Trophoblast cell (in vitro differentiated cells and primary cell): Measurements from ENCODE around the gene ATP1A1.
A peak's percentile ranks its signal among the peaks of the same experiment; 100 is the strongest.

Experiments used
- DNase-seq, 2 donors: peaks; one replicate each; pipeline ENCODE4 v3.0.0-alpha.2; 2016
- H2AFZ ChIP-seq: 2 replicates; pipeline ENCODE4 v1.6.1; 2013; ENCODE audit warnings: low read length, moderate library complexity, mild to moderate bottlenecking; ENCODE audit not compliant: insufficient read depth, poor library complexity
- H2AK5ac ChIP-seq: 2 replicates; pipeline ENCODE4 v1.6.1; 2013; ENCODE audit warnings: mild to moderate bottlenecking, low read length
- H2BK120ac ChIP-seq: 2 replicates; pipeline ENCODE4 v1.6.1; 2013; ENCODE audit warnings: low read length, mild to moderate bottlenecking, moderate library complexity; ENCODE audit not compliant: insufficient read depth, poor library complexity
- H2BK12ac ChIP-seq: 2 replicates; pipeline ENCODE4 v1.6.1; 2013; ENCODE audit warnings: mild to moderate bottlenecking, low read length, moderate library complexity
- H2BK5ac ChIP-seq: 2 replicates; pipeline ENCODE4 v1.6.1; 2013; ENCODE audit warnings: low read length, low read depth, moderate library complexity, mild to moderate bottlenecking; ENCODE audit not compliant: poor library complexity
- H3K14ac ChIP-seq: 2 replicates; pipeline ENCODE4 v1.6.1; 2013; ENCODE audit warnings: mild to moderate bottlenecking, low read length
- H3K18ac ChIP-seq: 2 replicates; pipeline ENCODE4 v1.6.1; 2013; ENCODE audit warnings: mild to moderate bottlenecking, low read length
- H3K23ac ChIP-seq: 2 replicates; pipeline ENCODE4 v1.6.1; 2013; ENCODE audit warnings: low read length
- H3K27ac ChIP-seq: 2 replicates; pipeline ENCODE4 v1.5.1; 2013; ENCODE audit warnings: low read depth, mild to moderate bottlenecking, inconsistent platforms, low read length, moderate library complexity
- H3K27me3 ChIP-seq: 2 replicates; pipeline ENCODE4 v1.6.1; 2013; ENCODE audit warnings: inconsistent platforms, mild to moderate bottlenecking, low read length, moderate library complexity; ENCODE audit not compliant: insufficient read depth
- H3K36me3 ChIP-seq, 2 experiments: 1 replicate in 1 of 2; 2 replicates in 1 of 2; pipeline ENCODE4 v1.6.1; 2013; ENCODE audit warnings: low read length in 2 of 2, mild to moderate bottlenecking in 2 of 2, moderate library complexity in 1 of 2; ENCODE audit not compliant: insufficient read depth in 2 of 2, control insufficient read depth in 1 of 2
- H3K4ac ChIP-seq: 2 replicates; pipeline ENCODE4 v1.6.1; 2013; ENCODE audit warnings: low read depth, mild to moderate bottlenecking, low read length, moderate library complexity
- H3K4me1 ChIP-seq, 2 experiments: 1 replicate in 1 of 2; 2 replicates in 1 of 2; pipeline ENCODE4 v1.6.1; 2013; ENCODE audit warnings: low read length in 2 of 2, mild to moderate bottlenecking in 2 of 2, moderate library complexity in 1 of 2; ENCODE audit not compliant: insufficient read depth in 2 of 2, control insufficient read depth in 1 of 2
- H3K4me2 ChIP-seq: 2 replicates; pipeline ENCODE4 v1.6.1; 2013; ENCODE audit warnings: inconsistent platforms, mild to moderate bottlenecking, low read length, moderate library complexity
- H3K4me3 ChIP-seq: 2 replicates; pipeline ENCODE4 v1.5.1; 2013; ENCODE audit warnings: mild to moderate bottlenecking, low read depth, low read length, inconsistent platforms
- H3K79me1 ChIP-seq: one replicate; pipeline ENCODE4 v1.6.1; 2013; ENCODE audit warnings: low read length
- H3K79me2 ChIP-seq: 2 replicates; pipeline ENCODE4 v1.6.1; 2013; ENCODE audit warnings: low read length, mild to moderate bottlenecking; ENCODE audit not compliant: control insufficient read depth, insufficient read depth, poor library complexity
- H3K9ac ChIP-seq: 2 replicates; pipeline ENCODE4 v1.6.1; 2013; ENCODE audit warnings: mild to moderate bottlenecking, low read length
- H3K9me3 ChIP-seq: 2 replicates; pipeline ENCODE4 v1.6.1; 2013; ENCODE audit warnings: low read depth, mild to moderate bottlenecking, control low read depth, inconsistent platforms, low read length; ENCODE audit not compliant: insufficient read depth
- H4K12ac ChIP-seq: 2 replicates; pipeline ENCODE4 v1.6.1; 2013; ENCODE audit warnings: low read depth, mild to moderate bottlenecking, low read length, moderate library complexity
- H4K8ac ChIP-seq: 2 replicates; pipeline ENCODE4 v1.6.1; 2013; ENCODE audit warnings: low read depth, mild to moderate bottlenecking, low read length, moderate library complexity
- H4K91ac ChIP-seq: one replicate; pipeline ENCODE4 v1.6.1; 2013; ENCODE audit warnings: low read depth, mild to moderate bottlenecking, low read length, moderate library complexity
- WGBS: extraction: QIAGEN DNeasy Blood & Tissue Kit; methylation state at CpG from one replicate; pipeline ENCODE4 v1.1.7; 2013; ENCODE audit warnings: missing lambda C conversion rate; ENCODE audit not compliant: insufficient read length, insufficient coverage; ENCODE audit errors: extremely low coverage; 5-methylcytosine and 5-hydroxymethylcytosine counted together

The ATP1A1 gene

GRCh38 chr1:116370181-116370580 is 2.9 kb upstream of the ATP1A1 start:
- Histone ChIP-seq H2AK5ac (no peak overlapping the region), H3K27ac (no peak overlapping the region), H4K91ac (no peak overlapping the region), H4K8ac (no peak overlapping the region), H2AFZ (no peak overlapping the region), H2BK12ac (no peak overlapping the region), H4K12ac (no peak overlapping the region), H2BK120ac (no peak overlapping the region), H3K4me1 (peaks cover 11 to 14% of the 10 kb centered on the region in 2 experiments), H3K4me3 (no peak overlapping the region), H3K79me1 (peaks cover 18% of the 10 kb centered on the region), H3K79me2 (peaks cover 20% of the 10 kb centered on the region), H3K18ac (no peak overlapping the region), H3K9me3 (no peaks in the 10 kb centered on the region), H3K4ac (no peak overlapping the region), H3K4me2 (no peak overlapping the region), H3K14ac (no peak overlapping the region), H3K27me3 (no peaks in the 10 kb centered on the region), H2BK5ac (no peak overlapping the region), H3K23ac (no peak overlapping the region), H3K36me3 (peaks cover 0 to 3% of the 10 kb centered on the region in 2 experiments), H3K9ac (no peak overlapping the region)
- DNase-seq = no peak
- whole genome bisulfite sequencing = no CpG with 5 or more reads among the region's 2 CpGs

GRCh38 chr1:116371752-116372151 is 1.3 kb upstream of the ATP1A1 start:
- WGBS = no CpG with 5 or more reads among the region's 1 CpG
- H3K27ac ChIP-seq = no peak overlapping the region

GRCh38 chr1:116372191-116372590 is 853 bp upstream of the ATP1A1 start:
- Histone ChIP-seq H4K91ac (no peak overlapping the region), H4K8ac (peak overlapping the region; percentile 91), H3K36me3 (peaks cover 0 to 3% of the 10 kb centered on the region in 2 experiments), H3K27ac (peak overlapping the region; percentile 77), H3K9me3 (no peaks in the 10 kb centered on the region), H3K18ac (no peak overlapping the region), H2AK5ac (no peak overlapping the region), H2AFZ (peak overlapping the region; percentile 99), H2BK120ac (peak overlapping the region; percentile 93), H4K12ac (no peak overlapping the region), H3K4ac (no peak overlapping the region), H3K27me3 (no peaks in the 10 kb centered on the region), H3K79me2 (peaks cover 20% of the 10 kb centered on the region), H3K4me2 (peak overlapping the region; percentile 87), H2BK12ac (peak overlapping the region; percentile 97), H3K23ac (no peak overlapping the region), H3K4me1 (peaks cover 16% of the 10 kb centered on the region in 2 experiments), H3K79me1 (peaks cover 18% of the 10 kb centered on the region), H3K4me3 (peak overlapping the region; percentile 92), H2BK5ac (peak overlapping the region; percentile 90), H3K14ac (peak overlapping the region; percentile 96), H3K9ac (no peak overlapping the region)
- WGBS = no CpG with 5 or more reads among the region's 11 CpGs
- peak; percentile 13 to 68 for DNase-seq

More at GRCh38 chr1:116371752-116372151, 1.3 kb upstream of the ATP1A1 start:
- Histone ChIP-seq H3K79me1 (peaks cover 18% of the 10 kb centered on the region), H4K12ac (no peak overlapping the region), H3K23ac (no peak overlapping the region), H4K8ac (no peak overlapping the region), H2BK5ac (no peak overlapping the region), H2AFZ (no peak overlapping the region), H3K14ac (no peak overlapping the region), H2AK5ac (no peak overlapping the region), H3K18ac (no peak overlapping the region), H2BK120ac (no peak overlapping the region), H3K4me2 (no peak overlapping the region), H3K4ac (no peak overlapping the region), H3K4me3 (no peak overlapping the region), H3K79me2 (peaks cover 20% of the 10 kb centered on the region), H3K9ac (no peak overlapping the region), H3K9me3 (no peaks in the 10 kb centered on the region), H3K4me1 (peaks cover 16% of the 10 kb centered on the region in 2 experiments), H3K36me3 (peaks cover 0 to 3% of the 10 kb centered on the region in 2 experiments), H2BK12ac (no peak overlapping the region), H3K27me3 (no peaks in the 10 kb centered on the region), H4K91ac (no peak overlapping the region)
- DNase-seq = no peak

- H3K4ac ChIP-seq = peak overlapping the region; percentile 98
- peak overlapping the region; percentile 90 for H4K8ac ChIP-seq
These were observed 648 bp downstream of the ATP1A1 start for GRCh38 chr1:116373431-116374352.

More at GRCh38 chr1:116373431-116374352, 648 bp downstream of the ATP1A1 start:
- H3K36me3 ChIP-seq = peaks cover 0 to 3% of the 10 kb centered on the region in 2 experiments
- H3K9ac ChIP-seq = peak overlapping the region; percentile 93
- H2BK12ac ChIP-seq = peak overlapping the region; percentile 38
- H3K18ac ChIP-seq = peak overlapping the region; percentile 95
- H2AK5ac ChIP-seq = peak overlapping the region; percentile 49
- peak overlapping the region; percentile 48 for H2AFZ ChIP-seq
- H2BK120ac ChIP-seq = peak overlapping the region; percentile 85
- H2BK5ac ChIP-seq = peak overlapping the region; percentile 80
- peaks cover 18 to 20% of the 10 kb centered on the region in 2 experiments for H3K4me1 ChIP-seq
- no peak overlapping the region for H3K23ac ChIP-seq
- peak overlapping the region; percentile 77 for H3K4me2 ChIP-seq
- peaks cover 19% of the 10 kb centered on the region for H3K79me1 ChIP-seq
- H3K14ac ChIP-seq = peak overlapping the region; percentile 94
- H3K27me3 ChIP-seq = no peaks in the 10 kb centered on the region
- peaks cover 22% of the 10 kb centered on the region for H3K79me2 ChIP-seq
- H4K12ac ChIP-seq = peak overlapping the region; percentile 87
- H4K91ac ChIP-seq = peak overlapping the region; percentile 76
- DNase-seq = peak; percentile 35 to 68
- peak overlapping the region; percentile 79 for H3K27ac ChIP-seq
- WGBS = no CpG with 5 or more reads among the region's 84 CpGs
- H3K4me3 ChIP-seq = peak overlapping the region; percentile 92
- no peaks in the 10 kb centered on the region for H3K9me3 ChIP-seq
